Measurements from ENCODE around the gene TMEM178B.

The TMEM178B gene

DNA sequence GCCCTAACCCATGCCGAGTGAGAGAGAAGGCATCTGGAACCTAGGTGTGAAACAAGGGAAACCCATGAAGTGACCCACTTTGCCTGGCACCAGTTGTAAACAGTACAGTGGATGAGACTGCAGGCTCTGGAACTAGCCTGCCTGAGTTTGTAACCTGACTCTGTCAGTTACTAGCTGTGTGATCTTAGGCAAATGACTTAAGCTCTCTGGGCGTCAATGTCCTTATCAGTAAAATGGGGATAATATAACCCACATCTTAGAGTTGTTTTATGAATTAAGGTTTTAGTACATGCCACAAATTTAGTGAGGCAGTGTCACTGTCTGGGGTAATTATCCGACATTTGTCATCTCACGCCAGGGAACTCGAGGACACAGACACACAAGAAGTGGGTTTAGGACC is 394.5 kb downstream of the TMEM178B start:
- DNase-seq (ENCODE audit: low read depth), result no peak

GRCh38 chr7:141475679-141476078 is 401.8 kb downstream of the TMEM178B start:
- DNase-seq (ENCODE audit: low read depth), result no peak

GRCh38 chr7:141477865-141478264 is 404.0 kb downstream of the TMEM178B start:
- DNase-seq (ENCODE audit: low read depth), result no peak

DNA sequence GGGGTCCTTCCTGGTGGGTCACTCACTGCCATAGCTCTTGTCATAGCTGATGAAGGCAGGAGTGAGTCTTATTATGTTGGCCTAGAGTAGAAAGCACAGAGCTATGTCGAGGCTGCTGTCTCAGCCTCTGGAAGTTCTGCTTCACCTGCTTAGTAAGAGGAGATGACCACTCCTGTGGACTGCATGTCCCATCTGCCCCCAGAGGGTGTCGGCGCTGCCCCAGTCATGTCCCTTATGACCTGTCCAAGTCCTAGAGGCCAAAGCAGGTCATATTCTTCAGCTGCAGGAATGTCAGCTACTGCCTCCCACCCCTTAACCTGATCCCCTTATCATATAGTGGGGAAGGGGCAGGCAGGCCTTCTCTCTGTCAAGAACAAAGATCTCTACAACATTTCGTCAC is 405.0 kb downstream of the TMEM178B start:
- no peak for DNase-seq (ENCODE audit: low read depth)

- DNase-seq (ENCODE audit: low read depth), result no peak
These were observed 407.1 kb downstream of the TMEM178B start for GRCh38 chr7:141480953-141481352.

- DNase-seq (ENCODE audit: low read depth), result no peak
These were observed 408.1 kb downstream of the TMEM178B start for GRCh38 chr7:141481971-141482370.

DNA sequence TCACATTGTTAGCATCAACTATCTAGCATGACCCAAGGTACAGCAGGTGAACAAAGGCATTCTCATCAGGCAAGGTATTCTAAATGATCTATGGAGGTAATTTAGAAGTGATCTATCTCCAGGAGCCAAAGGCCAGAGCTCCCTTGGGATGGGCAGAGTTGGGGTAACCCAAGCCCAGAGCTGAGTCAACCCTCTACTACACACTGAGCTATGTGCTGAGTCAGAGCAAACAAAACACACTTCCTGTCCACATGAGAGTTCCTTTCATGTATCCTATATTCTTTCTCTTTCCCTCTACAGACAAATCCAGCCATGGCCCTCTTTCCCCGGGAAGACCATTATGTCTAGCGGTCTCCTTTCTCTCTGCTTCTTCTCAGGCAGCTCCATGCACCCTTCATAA is 409.2 kb downstream of the TMEM178B start:
- DNase-seq (ENCODE audit: low read depth), result no peak

- DNase-seq (ENCODE audit: low read depth), result no peak
These were observed 411.0 kb downstream of the TMEM178B start for GRCh38 chr7:141484907-141485306.

GRCh38 chr7:141486959-141487358 is 413.1 kb downstream of the TMEM178B start:
- DNase-seq (ENCODE audit: low read depth), result no peak

- DNase-seq (ENCODE audit: low read depth), result no peak
These were observed 416.6 kb downstream of the TMEM178B start for GRCh38 chr7:141490474-141490873.

DNA sequence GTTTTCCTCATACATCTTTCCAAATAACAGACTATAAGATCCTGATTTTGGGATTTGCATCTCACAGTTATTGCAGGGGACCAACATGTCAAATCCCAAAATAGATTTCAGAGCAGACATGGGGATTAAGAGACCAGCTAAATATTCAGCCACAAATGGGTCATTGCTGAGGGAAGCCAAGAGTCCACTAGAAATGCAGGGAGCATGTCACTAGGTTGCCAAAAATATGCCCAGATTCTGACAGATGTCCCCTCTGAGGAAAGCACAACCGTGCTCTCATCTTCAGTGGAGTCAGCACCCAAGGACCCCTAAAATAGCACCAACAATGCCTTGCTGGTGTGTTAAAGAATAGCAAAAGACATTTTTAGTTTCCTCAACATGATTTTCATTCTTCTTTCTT is 421.2 kb downstream of the TMEM178B start:
- no peak for DNase-seq (ENCODE audit: low read depth)

DNA sequence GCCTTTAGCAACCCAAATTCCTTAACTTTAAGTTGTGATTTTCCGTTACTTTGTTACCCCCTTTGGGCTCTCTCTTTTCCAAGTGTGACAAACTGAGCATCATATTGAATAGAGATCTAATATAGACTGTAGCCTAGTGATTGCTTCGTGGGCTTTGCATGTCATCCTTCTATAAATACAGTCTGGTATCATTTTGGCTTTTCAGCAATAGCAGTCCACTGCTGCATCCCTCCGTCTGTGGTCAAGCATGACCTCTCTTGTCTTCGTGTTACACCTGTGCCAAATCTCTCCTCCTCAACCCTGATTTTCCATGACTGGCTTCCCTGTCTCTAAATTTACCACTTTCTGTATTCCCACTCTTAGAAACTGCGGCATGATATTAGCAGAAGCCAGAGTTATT is 423.5 kb downstream of the TMEM178B start:
- DNase-seq (ENCODE audit: low read depth), result no peak

- DNase-seq (ENCODE audit: low read depth), result no peak
These were observed 426.7 kb downstream of the TMEM178B start for GRCh38 chr7:141500608-141501007.

DNA sequence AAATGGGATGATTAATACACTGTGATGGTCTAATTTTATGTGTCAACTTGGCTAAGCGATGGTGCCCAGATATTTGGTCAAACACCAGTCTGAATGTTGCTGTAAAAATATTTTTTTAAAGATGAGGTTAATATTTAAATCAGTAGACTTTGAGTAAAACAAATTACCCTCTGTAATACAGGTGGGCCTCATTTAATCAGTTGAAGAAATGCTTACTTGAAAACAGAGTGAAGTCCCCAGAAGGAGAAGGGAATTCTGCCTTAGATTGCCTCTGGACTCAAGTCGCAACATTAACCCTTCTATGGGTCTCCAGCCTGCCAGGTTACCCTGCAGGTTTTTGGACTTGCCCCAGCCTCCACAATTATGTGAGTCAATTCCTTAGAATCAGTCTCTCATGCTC is 427.6 kb downstream of the TMEM178B start:
- DNase-seq (ENCODE audit: low read depth), result no peak

GRCh38 chr7:141511316-141511675 is 437.4 kb downstream of the TMEM178B start:
- DNase-seq (ENCODE audit: low read depth), result no peak

- no peak for DNase-seq (ENCODE audit: low read depth)
These were observed 438.0 kb downstream of the TMEM178B start for GRCh38 chr7:141511676-141512396.

GRCh38 chr7:141512597-141512996 is 438.7 kb downstream of the TMEM178B start:
- DNase-seq (ENCODE audit: low read depth), result no peak

- no peak for DNase-seq (ENCODE audit: low read depth)
These were observed 439.9 kb downstream of the TMEM178B start for GRCh38 chr7:141513720-141514119.

- no peak for DNase-seq (ENCODE audit: low read depth)
These were observed 442.1 kb downstream of the TMEM178B start for GRCh38 chr7:141515941-141516340.

DNA sequence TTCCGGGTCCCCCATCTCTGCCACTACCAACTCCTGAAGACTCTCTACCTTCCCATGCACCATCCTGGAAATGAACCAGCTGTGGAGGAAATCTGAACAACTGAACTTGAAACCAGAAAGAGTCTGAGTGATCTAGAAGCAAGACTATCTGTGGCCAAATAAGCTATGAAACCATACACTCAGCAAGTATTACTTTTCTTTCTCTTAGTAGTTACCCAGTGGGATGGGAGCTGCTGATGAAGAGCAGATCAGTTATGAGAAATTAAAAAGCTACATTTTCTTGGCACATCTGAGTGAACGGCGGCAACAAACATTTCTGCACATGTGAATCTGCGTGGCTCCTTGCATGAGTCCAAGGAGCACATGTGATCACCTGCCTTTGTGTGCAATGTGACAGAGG is 445.8 kb downstream of the TMEM178B start:
- no peak for DNase-seq (ENCODE audit: low read depth)

- DNase-seq (ENCODE audit: low read depth), result no peak
These were observed 448.9 kb downstream of the TMEM178B start for GRCh38 chr7:141522657-141523342.

DNA sequence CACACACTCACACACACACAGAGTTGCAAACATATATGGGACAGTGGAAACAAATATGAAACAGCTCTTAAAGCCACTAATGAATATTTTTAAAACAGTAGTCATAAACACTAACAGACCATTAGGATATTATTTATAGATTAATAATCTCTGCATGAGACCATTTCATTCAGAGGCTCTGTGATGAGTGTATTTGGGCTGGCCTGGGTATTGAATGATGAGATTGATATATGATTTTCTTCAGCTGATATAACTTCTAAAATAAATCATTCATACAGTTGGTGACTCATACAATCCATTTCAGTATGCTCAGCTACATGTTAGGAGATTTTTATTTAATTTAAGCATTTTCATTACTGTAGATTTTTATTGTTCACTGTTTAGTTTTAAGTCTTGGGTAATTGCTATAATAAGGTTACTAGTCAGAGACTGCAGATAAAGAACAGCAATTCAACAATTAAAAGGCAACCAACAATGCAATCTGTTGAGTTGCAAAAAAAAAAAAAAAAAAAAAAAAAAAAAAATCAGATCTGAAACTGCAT is 452.2 kb downstream of the TMEM178B start:
- DNase-seq (ENCODE audit: low read depth), result no peak

DNA sequence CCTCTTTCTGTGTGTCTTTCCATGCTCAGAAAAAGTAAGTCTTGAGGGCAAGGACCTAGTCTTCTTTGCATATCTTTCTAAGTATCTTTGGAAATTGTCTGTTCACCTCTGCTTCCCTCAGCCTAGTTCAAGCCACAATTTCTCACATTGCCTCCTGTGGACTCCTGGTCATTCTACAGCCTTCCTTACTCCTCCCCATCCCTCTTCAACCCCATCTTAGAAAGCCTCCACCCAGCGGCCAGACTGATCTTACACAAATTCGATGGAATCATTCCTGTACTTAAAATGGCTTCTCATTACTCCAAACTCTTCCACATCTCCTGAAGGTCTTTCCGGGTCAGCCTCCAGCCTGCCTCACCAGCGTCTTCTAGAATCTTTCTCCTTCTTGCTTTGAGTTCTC is 453.2 kb downstream of the TMEM178B start:
- DNase-seq (ENCODE audit: low read depth), result no peak

- DNase-seq (ENCODE audit: low read depth), result no peak
These were observed 454.5 kb downstream of the TMEM178B start for GRCh38 chr7:141528399-141528798.

Data from HS-27A (cell line).